RWPE1 (cell line): ENCODE measurements around the gene TBC1D5.

Experiments used
- CTCF ChIA-PET: fragments of 350-600 bp; sonication (Branson Sonifier 250); formaldehyde crosslinking; extraction: SDS; loops from one replicate; lab custom pipeline; 2021; lab: Yijun Ruan, JAX
- POLR2A ChIA-PET: fragments of 400-600 bp; formaldehyde crosslinking; extraction: SDS; loops from one replicate; lab custom pipeline; 2020; ENCODE audit warnings: antibody characterized with exemption; ENCODE audit not compliant: low non-redundant PET; lab: Yijun Ruan, JAX
- DNase-seq: peaks from one replicate; pipeline ENCODE4 v3.0.0; 2012; ENCODE audit warnings: low spot score
- H3K27ac ChIP-seq: fragments of 450-650 bp; 2 replicates; pipeline ENCODE4 v1.5.1; 2017
- TF ChIP-seq, protein P1 (sequence below): fragments of 450-650 bp; conservative IDR thresholded peaks from 2 replicates; pipeline ENCODE4 v1.5.1; 2017; ENCODE audit warnings: low read depth, mild to moderate bottlenecking

The TBC1D5 gene

DNA sequence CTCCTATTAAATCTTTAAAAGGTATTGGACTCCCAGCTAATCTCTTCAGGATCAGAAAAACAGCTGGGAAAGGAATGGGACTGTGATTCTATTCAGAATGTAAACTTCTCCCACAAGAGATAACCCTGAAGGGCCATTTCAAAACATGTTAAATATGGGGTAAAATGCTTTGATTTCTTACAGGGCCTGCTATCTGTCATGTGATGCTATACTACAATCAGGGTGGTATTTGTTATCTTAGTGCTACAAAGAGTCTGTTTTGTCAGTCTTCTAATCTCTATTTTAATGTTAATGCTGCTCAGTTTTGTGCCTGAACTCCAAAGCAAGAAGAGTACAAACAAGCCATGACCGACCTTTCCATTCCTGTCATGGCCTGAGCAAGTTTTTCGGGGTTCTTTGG lies 186.9 kb downstream of the TBC1D5 start:
- no peak overlapping the region for H3K27ac ChIP-seq
- DNase-seq = no peak
- TF ChIP-seq, protein P1, sequence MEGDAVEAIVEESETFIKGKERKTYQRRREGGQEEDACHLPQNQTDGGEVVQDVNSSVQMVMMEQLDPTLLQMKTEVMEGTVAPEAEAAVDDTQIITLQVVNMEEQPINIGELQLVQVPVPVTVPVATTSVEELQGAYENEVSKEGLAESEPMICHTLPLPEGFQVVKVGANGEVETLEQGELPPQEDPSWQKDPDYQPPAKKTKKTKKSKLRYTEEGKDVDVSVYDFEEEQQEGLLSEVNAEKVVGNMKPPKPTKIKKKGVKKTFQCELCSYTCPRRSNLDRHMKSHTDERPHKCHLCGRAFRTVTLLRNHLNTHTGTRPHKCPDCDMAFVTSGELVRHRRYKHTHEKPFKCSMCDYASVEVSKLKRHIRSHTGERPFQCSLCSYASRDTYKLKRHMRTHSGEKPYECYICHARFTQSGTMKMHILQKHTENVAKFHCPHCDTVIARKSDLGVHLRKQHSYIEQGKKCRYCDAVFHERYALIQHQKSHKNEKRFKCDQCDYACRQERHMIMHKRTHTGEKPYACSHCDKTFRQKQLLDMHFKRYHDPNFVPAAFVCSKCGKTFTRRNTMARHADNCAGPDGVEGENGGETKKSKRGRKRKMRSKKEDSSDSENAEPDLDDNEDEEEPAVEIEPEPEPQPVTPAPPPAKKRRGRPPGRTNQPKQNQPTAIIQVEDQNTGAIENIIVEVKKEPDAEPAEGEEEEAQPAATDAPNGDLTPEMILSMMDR = no peak
- ChIA-PET CTCF (no interaction called here), POLR2A (no interaction called here)

DNA sequence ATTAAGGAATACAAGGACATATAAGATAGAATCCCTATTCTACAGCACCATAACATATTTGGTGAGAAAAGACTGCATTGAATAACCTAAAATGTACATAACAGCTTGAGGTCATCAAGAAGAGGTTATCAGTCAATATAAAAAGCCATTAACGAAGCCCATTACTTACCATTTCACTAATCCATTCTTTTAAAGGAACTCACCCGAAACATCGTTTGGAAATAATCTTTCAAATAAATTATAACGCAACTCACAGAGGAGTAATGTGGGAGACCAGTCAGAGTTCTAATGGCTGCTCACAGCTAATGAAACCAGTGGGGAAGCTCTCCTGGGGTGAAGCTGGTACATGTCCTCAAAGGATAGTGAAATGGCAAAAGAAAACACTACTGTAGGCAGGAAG lies 188.4 kb downstream of the TBC1D5 start:
- CTCF ChIA-PET = no interaction called here
- POLR2A ChIA-PET = no interaction called here
- no peak for DNase-seq
- no peak overlapping the region for H3K27ac ChIP-seq
- TF ChIP-seq, protein P1 = no peak

DNA sequence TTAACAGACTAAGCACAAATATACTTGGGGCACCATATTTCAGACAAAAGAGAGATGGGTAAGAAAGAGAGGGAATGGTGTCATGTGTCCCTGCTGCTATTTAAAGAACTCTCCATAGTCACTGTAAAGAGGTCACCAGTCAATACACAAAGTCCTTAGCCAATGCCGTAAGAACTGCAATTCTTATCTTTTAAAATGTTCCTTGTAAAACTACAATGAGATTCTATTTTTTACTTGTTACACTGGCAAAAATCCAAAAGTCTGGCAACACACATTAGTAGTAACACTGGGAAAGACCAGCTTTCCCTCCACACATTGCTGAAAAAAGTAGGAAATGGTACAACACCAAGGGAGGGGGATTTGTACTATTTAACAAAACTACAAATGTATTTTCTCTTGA lies 189.4 kb downstream of the TBC1D5 start:
- TF ChIP-seq, protein P1 = no peak
- CTCF ChIA-PET = interaction anchor here (0.6 kb wide), 1 partner anchor 38 kb away, joined by 3 read pairs; no protein-coding TSS in a partner anchor
- POLR2A ChIA-PET = no interaction called here
- no peak overlapping the region for H3K27ac ChIP-seq
- DNase-seq = no peak

DNA sequence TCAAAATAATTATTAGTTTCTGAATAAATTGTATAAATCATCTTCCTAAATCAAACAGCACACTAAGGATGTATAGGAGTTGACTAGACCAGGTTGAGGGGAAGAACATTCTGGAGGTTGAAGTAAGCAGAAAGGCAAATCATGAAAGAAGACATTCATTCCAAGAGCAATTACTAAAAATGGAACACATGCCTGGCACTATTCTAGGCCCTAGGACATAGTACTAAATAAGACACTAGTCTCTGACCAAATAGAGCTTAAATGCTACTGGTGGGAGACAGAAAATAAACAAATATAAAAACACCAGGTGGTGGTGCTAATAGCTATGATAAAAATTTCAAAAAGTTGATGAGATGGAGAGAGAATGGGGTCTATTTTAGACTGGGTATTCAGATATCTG lies 190.1 kb downstream of the TBC1D5 start:
- no peak for DNase-seq
- H3K27ac ChIP-seq = no peak overlapping the region
- POLR2A ChIA-PET = no interaction called here
- TF ChIP-seq, protein P1 = no peak
- CTCF ChIA-PET = no interaction called here

DNA sequence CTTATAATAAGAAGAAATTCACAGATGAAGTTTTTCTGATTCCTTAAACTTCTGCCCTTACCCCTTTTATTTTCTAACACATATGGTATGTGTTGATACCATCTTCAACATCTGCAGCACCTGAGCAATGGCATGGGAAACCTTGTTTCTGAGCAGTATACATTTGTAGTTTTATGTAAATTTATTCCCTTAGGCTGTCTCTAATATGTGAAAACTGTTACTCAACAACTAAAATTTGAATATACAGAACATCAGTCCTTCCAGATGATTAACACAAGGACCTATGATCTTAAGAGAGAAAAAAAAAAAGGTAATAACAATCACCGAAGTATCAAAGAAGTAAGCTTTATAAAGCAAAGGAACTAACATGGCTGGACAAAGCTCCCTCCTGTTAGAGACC lies 190.5 kb downstream of the TBC1D5 start:
- DNase-seq = no peak
- H3K27ac ChIP-seq = no peak overlapping the region
- TF ChIP-seq, protein P1 = no peak
- CTCF ChIA-PET = no interaction called here
- POLR2A ChIA-PET = no interaction called here

DNA sequence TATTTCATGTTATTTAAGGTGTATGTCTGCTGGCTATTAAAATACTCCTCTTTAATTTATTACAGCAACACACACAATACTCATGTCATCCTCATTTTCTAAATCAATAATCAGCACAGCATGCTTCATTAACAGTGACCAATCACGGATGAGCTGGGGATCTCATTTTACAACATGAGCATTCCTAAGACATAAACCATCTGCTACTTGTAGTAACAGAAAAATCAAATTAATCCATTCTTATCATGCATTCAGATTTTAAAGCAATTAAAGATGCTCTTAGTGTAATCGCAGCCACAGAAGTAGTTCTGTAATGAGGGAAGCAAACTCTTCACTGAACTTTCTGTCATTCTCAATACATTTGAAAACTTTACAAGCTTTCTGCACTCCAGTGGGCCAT lies 191.1 kb downstream of the TBC1D5 start:
- no peak for DNase-seq
- TF ChIP-seq, protein P1 = no peak
- H3K27ac ChIP-seq = no peak overlapping the region
- ChIA-PET POLR2A (no interaction called here), CTCF (interaction anchor here (0.6 kb wide), 1 partner anchor 195 kb away, joined by 4 read pairs; no protein-coding TSS in a partner anchor)

DNA sequence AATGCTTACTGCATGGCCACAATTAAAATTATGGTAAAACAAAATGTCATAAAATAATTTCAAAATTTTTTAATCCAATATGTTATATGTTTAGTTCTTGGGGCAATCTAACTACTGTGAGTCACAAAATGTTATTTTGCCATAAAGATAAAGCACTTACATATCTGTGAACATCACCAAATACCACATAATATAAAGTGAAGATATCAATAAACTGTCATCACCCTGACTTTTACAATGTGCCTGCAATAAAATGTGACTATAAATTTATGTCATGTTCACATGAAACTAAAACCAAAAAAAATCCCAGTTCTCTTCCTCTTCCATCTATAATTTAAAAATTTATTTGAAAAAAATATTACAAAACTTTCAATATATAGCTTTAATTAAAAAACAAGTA lies 191.8 kb downstream of the TBC1D5 start:
- CTCF ChIA-PET = no interaction called here
- no peak for DNase-seq
- POLR2A ChIA-PET = no interaction called here
- H3K27ac ChIP-seq = no peak overlapping the region
- TF ChIP-seq, protein P1 = no peak
